Neural crest cell (in vitro differentiated cells): ENCODE measurements around the gene DPY30. TPM values are rescaled to one million over a fixed set of nuclear protein-coding genes. Genes with fewer than 3 reads are reported as not detected.

Experiments
- DNase-seq: peaks from one replicate; pipeline ENCODE4 v3.0.0; 2021; ENCODE audit warnings: low read depth, mixed read lengths, low spot score
- H3K27ac Mint-ChIP-seq: one replicate; pipeline ENCODE4 v1.8.0; 2021; ENCODE audit warnings: mild to moderate bottlenecking, mixed read lengths; ENCODE audit not compliant: unreplicated experiment
- H3K27me3 Mint-ChIP-seq: 2 replicates; pipeline ENCODE4 v1.8.0; 2021; ENCODE audit warnings: low read depth, mild to moderate bottlenecking, mixed read lengths
- H3K36me3 Mint-ChIP-seq: 2 replicates; pipeline ENCODE4 v1.8.0; 2021; ENCODE audit warnings: low read depth, mild to moderate bottlenecking, mixed read lengths
- H3K4me1 Mint-ChIP-seq: 2 replicates; pipeline ENCODE4 v1.8.0; 2021; ENCODE audit warnings: mixed read lengths
- H3K4me3 Mint-ChIP-seq: one replicate; pipeline ENCODE4 v1.8.0; 2021; ENCODE audit warnings: mild to moderate bottlenecking, mixed read lengths
- H3K9me3 Mint-ChIP-seq: 2 replicates; pipeline ENCODE4 v1.8.0; 2021; ENCODE audit warnings: mixed read lengths
- CTCF ChIP-seq: fragments of 200-600 bp; sonication (generic); conservative IDR thresholded peaks from 2 replicates; pipeline ENCODE4 v1.5.0; 2021; ENCODE audit warnings: antibody characterized with exemption, mild to moderate bottlenecking
- total RNA-seq: library from RNA; stranded (reverse); gene quantifications from 2 replicates; pipeline ENCODE4 v1.2.1, GENCODE V29; 2021

Gene DPY30
- total RNA-seq, 1 donor from 2014 or later: 84.5 TPM

- no peak for TF ChIP-seq CTCF
- no peaks in the 10 kb centered on the region for H3K27me3 Mint-ChIP-seq
Observed at GRCh38 chr2:31979018-31979417, 60.6 kb downstream of the DPY30 start.

GRCh38 chr2:31978436-31978835, 61.2 kb downstream of the DPY30 start:
- Mint-ChIP-seq H3K4me3 (no peak overlapping the region), H3K27ac (no peak overlapping the region), H3K9me3 (no peaks in the 10 kb centered on the region), H3K4me1 (peaks cover 15% of the 10 kb centered on the region), H3K36me3 (peaks cover 3% of the 10 kb centered on the region), H3K27me3 (no peaks in the 10 kb centered on the region)
- no peak for DNase-seq
- TF ChIP-seq CTCF: no peak

More at GRCh38 chr2:31979018-31979417, 60.6 kb downstream of the DPY30 start:
- no peak overlapping the region for H3K4me3 Mint-ChIP-seq
- H3K36me3 Mint-ChIP-seq: peaks cover 7% of the 10 kb centered on the region
- DNase-seq: no peak
- H3K9me3 Mint-ChIP-seq: no peaks in the 10 kb centered on the region
- peaks cover 18% of the 10 kb centered on the region for H3K4me1 Mint-ChIP-seq
- peak overlapping the region; percentile 53 for H3K27ac Mint-ChIP-seq

Other genes starting within 250 kb of the DPY30 start
- gene MEMO1, start 28.8 kb downstream of the DPY30 start, total RNA-seq: 51.3 and 55.3 TPM in 2 replicates
- 34.1 and 34.6 TPM in 2 replicates for gene SPAST, start 23.8 kb upstream of the DPY30 start, total RNA-seq
- 26.9 and 27.4 TPM in 2 replicates for gene SLC30A6, start 126.1 kb upstream of the DPY30 start, total RNA-seq
- gene NLRC4, start 225.1 kb upstream of the DPY30 start, total RNA-seq: not detected in 2 replicates
- 27.8 and 31.6 TPM in 2 replicates for gene YIPF4, start 238.1 kb upstream of the DPY30 start, total RNA-seq